Neural cell (in vitro differentiated cells): ENCODE data around the gene IL21. TPM values are rescaled to one million over a fixed set of nuclear protein-coding genes. Genes with fewer than 3 reads are reported as not detected.

ENCODE experiments used
- H2AFZ ChIP-seq: fragments of 200-600, 300-800 bp; sonication (generic), shearing (Covaris generic); 2 replicates; pipeline ENCODE4 v1.6.0; 2014; ENCODE audit warnings: low read depth, mild to moderate bottlenecking, antibody characterized with exemption, low read length, moderate library complexity
- H3F3A ChIP-seq: fragments of 200-600 bp; shearing (Covaris generic); 2 replicates; pipeline ENCODE4 v1.6.1; 2016; ENCODE audit warnings: mild to moderate bottlenecking, moderate library complexity, mixed read lengths, antibody characterized with exemption, low read length; ENCODE audit not compliant: insufficient read depth, poor library complexity, severe bottlenecking
- H3K27ac ChIP-seq: fragments of 200-600, 300-800 bp; sonication (generic), shearing (Covaris generic); 2 replicates; pipeline ENCODE4 v1.5.1; 2014; ENCODE audit warnings: mild to moderate bottlenecking, low read length, moderate library complexity
- H3K27me3 ChIP-seq: fragments of 300-800, 200-600 bp; sonication (generic), shearing (Covaris generic); 2 replicates; pipeline ENCODE4 v1.6.0; 2014; ENCODE audit warnings: mild to moderate bottlenecking, low read depth, low read length, moderate library complexity; ENCODE audit not compliant: insufficient read depth
- H3K36me3 ChIP-seq: fragments of 300-800, 200-600 bp; sonication (generic), shearing (Covaris generic); 2 replicates; pipeline ENCODE4 v1.5.1; 2014; ENCODE audit warnings: mild to moderate bottlenecking, antibody characterized with exemption, low read length, moderate library complexity; ENCODE audit not compliant: insufficient read depth
- H3K4me2 ChIP-seq: fragments of 300-800, 200-600 bp; sonication (generic), shearing (Covaris generic); 2 replicates; pipeline ENCODE4 v1.6.0; 2014; ENCODE audit warnings: mild to moderate bottlenecking, low read length
- H3K4me3 ChIP-seq: fragments of 300-800, 200-600 bp; sonication (generic), shearing (Covaris generic); 2 replicates; pipeline ENCODE4 v1.5.1; 2014; ENCODE audit warnings: mild to moderate bottlenecking, low read length, moderate library complexity
- H3K79me2 ChIP-seq: fragments of 200-600 bp; shearing (Covaris generic); replicated peaks from 2 replicates; pipeline ENCODE4 v1.6.0; 2014; ENCODE audit warnings: mild to moderate bottlenecking, low read length, moderate library complexity; ENCODE audit not compliant: insufficient read depth
- H3K9ac ChIP-seq: fragments of 300-800, 200-600 bp; sonication (generic), shearing (Covaris generic); 2 replicates; pipeline ENCODE4 v1.6.1; 2016; ENCODE audit warnings: mild to moderate bottlenecking, low read length, mixed read lengths
- H3K9me2 ChIP-seq: fragments of 200-600 bp; shearing (Covaris generic); 2 replicates; pipeline ENCODE4 v1.6.1; 2016; ENCODE audit warnings: mild to moderate bottlenecking, low read length, mixed read lengths; ENCODE audit not compliant: insufficient read depth
- H3K9me3 ChIP-seq: fragments of 200-600, 300-800 bp; sonication (generic), shearing (Covaris generic); 2 replicates; pipeline ENCODE4 v1.6.1; 2016; ENCODE audit warnings: mild to moderate bottlenecking, mixed run types, low read length, moderate library complexity, mixed read lengths
- H4K20me1 ChIP-seq: fragments of 200-600 bp; shearing (Covaris generic); 2 replicates; pipeline ENCODE4 v1.6.1; 2016; ENCODE audit warnings: mild to moderate bottlenecking, mixed run types; ENCODE audit not compliant: insufficient read depth
- CTCF ChIP-seq: fragments of 450-650 bp; IDR thresholded peaks from 2 replicates; pipeline ENCODE4 v1.5.1; 2014; ENCODE audit warnings: antibody characterized with exemption, mild to moderate bottlenecking, moderate library complexity; ENCODE audit not compliant: poor library complexity, severe bottlenecking
- EP300 ChIP-seq: fragments of 450-650 bp; conservative IDR thresholded peaks from 2 replicates; pipeline ENCODE4 v1.6.1; 2014; ENCODE audit warnings: antibody characterized with exemption, mild to moderate bottlenecking, moderate library complexity; ENCODE audit not compliant: poor library complexity, severe bottlenecking
- EZH2 ChIP-seq: fragments of 200-600, 300-800 bp; shearing (Covaris generic), sonication (generic); IDR thresholded peaks from 2 replicates; pipeline ENCODE4 v1.6.1; 2014; ENCODE audit warnings: antibody characterized with exemption, low read length, borderline replicate concordance, mild to moderate bottlenecking; ENCODE audit not compliant: insufficient read depth, poor library complexity, severe bottlenecking
- MXI1 ChIP-seq: fragments of 450-650 bp; conservative IDR thresholded peaks from 2 replicates; pipeline ENCODE4 v1.6.1; 2014; ENCODE audit warnings: antibody characterized with exemption, mild to moderate bottlenecking; ENCODE audit not compliant: poor library complexity, severe bottlenecking
- POLR2AphosphoS5 ChIP-seq: IDR thresholded peaks from 2 replicates; pipeline ENCODE4 v1.6.1; 2012
- RAD21 ChIP-seq: fragments of 450-650 bp; conservative IDR thresholded peaks from 2 replicates; pipeline ENCODE4 v1.6.1; 2014; ENCODE audit warnings: antibody characterized with exemption, mild to moderate bottlenecking, moderate library complexity
- REST ChIP-seq: IDR thresholded peaks from 2 replicates; pipeline ENCODE4 v1.6.1; 2012; ENCODE audit warnings: borderline replicate concordance
- SMC3 ChIP-seq: fragments of 450-650 bp; conservative IDR thresholded peaks from 2 replicates; pipeline ENCODE4 v1.6.1; 2014; ENCODE audit warnings: antibody characterized with exemption, mild to moderate bottlenecking, moderate library complexity; ENCODE audit not compliant: poor library complexity
- TAF1 ChIP-seq: IDR thresholded peaks from 2 replicates; pipeline ENCODE4 v1.6.1; 2012; ENCODE audit warnings: low read depth
- polyA plus RNA-seq: library from polyadenylated mRNA; depleted of rRNA; stranded (reverse); fragments of >200 nt; gene quantifications from 2 replicates; pipeline ENCODE4 v1.2.3, GENCODE V29; 2014

Gene IL21
- polyA plus RNA-seq, 1 donor from 2014 or later = not detected

- H3F3A ChIP-seq = no peaks in the 10 kb centered on the region
- no peaks in the 10 kb centered on the region for H3K36me3 ChIP-seq
- H3K27me3 ChIP-seq = no peaks in the 10 kb centered on the region
- no peak overlapping the region for H2AFZ ChIP-seq
- no peaks in the 10 kb centered on the region for H4K20me1 ChIP-seq
- TF ChIP-seq REST (no peak), SMC3 (no peak), TAF1 (no peak), EP300 (no peak), RAD21 (no peak), EZH2 (no peak), MXI1 (no peak)
- no peaks in the 10 kb centered on the region for H3K9me3 ChIP-seq
- no peak overlapping the region for H3K4me3 ChIP-seq
- H3K4me2 ChIP-seq = no peak overlapping the region
- H3K79me2 ChIP-seq = no peaks in the 10 kb centered on the region
- H3K9me2 ChIP-seq = no peaks in the 10 kb centered on the region
- no peak overlapping the region for H3K9ac ChIP-seq
- H3K27ac ChIP-seq = no peak overlapping the region
Measured at GRCh38 chr4:122606364-122607043, 14.4 kb downstream of the IL21 start.

- H3K4me3 ChIP-seq = no peak overlapping the region
- H3K4me2 ChIP-seq = no peak overlapping the region
- no peaks in the 10 kb centered on the region for H3F3A ChIP-seq
- no peaks in the 10 kb centered on the region for H3K79me2 ChIP-seq
- H3K9ac ChIP-seq = no peak overlapping the region
- H3K27ac ChIP-seq = no peak overlapping the region
- H3K9me3 ChIP-seq = no peaks in the 10 kb centered on the region
- no peaks in the 10 kb centered on the region for H3K36me3 ChIP-seq
- H3K9me2 ChIP-seq = no peaks in the 10 kb centered on the region
- H2AFZ ChIP-seq = no peak overlapping the region
- no peaks in the 10 kb centered on the region for H4K20me1 ChIP-seq
- no peaks in the 10 kb centered on the region for H3K27me3 ChIP-seq
- TF ChIP-seq SMC3 = no peak
- TF ChIP-seq CTCF = no peak
- no peak for TF ChIP-seq EZH2
- no peak for TF ChIP-seq REST
- TF ChIP-seq TAF1 = no peak
- no peak for TF ChIP-seq EP300
- no peak for TF ChIP-seq MXI1
- TF ChIP-seq RAD21 = no peak
- TF ChIP-seq POLR2AphosphoS5 = no peak
Measured at GRCh38 chr4:122604146-122604545, 16.7 kb downstream of the IL21 start.
